Esophagus squamous epithelium (tissue), 5 donors: Measurements from ENCODE around the gene ACSM2B. TPM values are rescaled to one million over a fixed set of nuclear protein-coding genes. Genes with fewer than 3 reads are reported as not detected.

Experiments used
- DNase-seq: peaks from one replicate; lab custom pipeline; 2025; lab: John Stamatoyannopoulos, UW
- H3K27ac ChIP-seq, 4 donors: fragments of 200-600 bp; sonication (generic); one replicate each; pipeline ENCODE4 v1.5.1; 2016 to 2019; ENCODE audit warnings: mild to moderate bottlenecking in 1 of 4
- H3K27me3 ChIP-seq, 4 donors: fragments of 200-600 bp; sonication (generic); 1 replicate in 3 of 4; 2 replicates in 1 of 4; pipeline versions ENCODE4 v1.5.1 to v1.6.0; 2017 to 2021; ENCODE audit warnings: antibody characterized with exemption in 1 of 4
- H3K36me3 ChIP-seq, 3 donors: fragments of 200-600 bp; sonication (generic); one replicate each; pipeline ENCODE4 v1.5.1; 2016 to 2019
- H3K4me1 ChIP-seq, 3 donors: fragments of 200-600 bp; sonication (generic); one replicate each; pipeline ENCODE4 v1.5.1; 2017 to 2019
- H3K4me3 ChIP-seq, 4 donors: fragments of 200-600 bp; sonication (generic); 1 replicate in 3 of 4; 2 replicates in 1 of 4; pipeline ENCODE4 v1.5.1; 2016 to 2019; ENCODE audit warnings: mild to moderate bottlenecking in 2 of 4, moderate library complexity in 1 of 4
- H3K9me3 ChIP-seq, 3 donors: fragments of 200-600 bp; sonication (generic); one replicate each; pipeline ENCODE4 v1.5.1; 2016 to 2019
- POLR2A ChIP-seq, 4 donors: fragments of 450-650 bp; IDR thresholded peaks; one replicate each; pipeline ENCODE4 v1.6.1; 2017; ENCODE audit warnings: antibody characterized with exemption in 4 of 4, mild to moderate bottlenecking in 4 of 4, moderate library complexity in 3 of 4
- WGBS, 2 donors: methylation state at CpG; one replicate each; pipeline ENCODE4 v1.1.5; 2018; 5-methylcytosine and 5-hydroxymethylcytosine counted together
- intact Hi-C: fragments of 100-400 bp; cut with DNase I; formaldehyde crosslinking; loops from one replicate; pipeline ENCODE4 v1.15.0; 2022
- total RNA-seq, 4 donors: library from RNA; depleted of rRNA; stranded (reverse); fragments of >200 nt; gene quantifications; one replicate each; pipeline ENCODE4 v1.1.0, GENCODE V29; 2016
- TF ChIP-seq, protein P1 (sequence below), 6 experiments: fragments of 450-650 bp in 4 of 6; fragments of 200-600 bp in 2 of 6; sonication (generic) in 2 of 6; IDR thresholded peaks; one replicate each; pipeline ENCODE4 v1.5.1; 2016 to 2019; ENCODE audit warnings: antibody characterized with exemption in 6 of 6, mild to moderate bottlenecking in 4 of 6, moderate library complexity in 4 of 6
- donor health status: DM: yes; HTN: yes; CAD: no.

The ACSM2B gene
- total RNA-seq, 4 donors from 2014 or later, result not detected

DNA sequence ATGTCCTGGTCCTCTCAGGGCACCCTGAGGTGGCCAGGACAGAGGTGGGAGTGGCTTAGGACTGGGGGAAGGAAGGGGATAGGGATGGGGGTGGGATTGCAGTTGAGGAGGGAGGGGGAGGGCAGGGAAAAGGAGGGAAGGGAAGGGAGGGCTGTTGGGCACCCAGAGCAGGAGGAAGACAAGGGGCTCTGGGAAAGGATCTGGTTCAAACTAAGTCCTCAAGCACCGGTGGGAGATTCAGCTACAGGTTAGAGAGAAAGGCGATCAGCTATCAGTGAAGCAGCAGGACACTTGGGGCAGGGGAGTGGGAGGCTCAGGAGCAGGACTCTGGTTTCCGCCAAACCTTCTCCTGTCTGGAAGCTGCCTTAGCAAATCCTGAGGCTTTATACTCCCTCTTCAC lies 44.6 kb upstream of the ACSM2B start:
- H3K4me3 ChIP-seq, result no peak overlapping the region
- H3K9me3 ChIP-seq, result no peaks in the 10 kb centered on the region
- WGBS, 2 donors, result 81 to 84% methylated on average over 3 of the region's 3 CpGs
- no peak for TF ChIP-seq POLR2A (IDR thresholded peaks at IDR 0.05)
- TF ChIP-seq, protein P1, sequence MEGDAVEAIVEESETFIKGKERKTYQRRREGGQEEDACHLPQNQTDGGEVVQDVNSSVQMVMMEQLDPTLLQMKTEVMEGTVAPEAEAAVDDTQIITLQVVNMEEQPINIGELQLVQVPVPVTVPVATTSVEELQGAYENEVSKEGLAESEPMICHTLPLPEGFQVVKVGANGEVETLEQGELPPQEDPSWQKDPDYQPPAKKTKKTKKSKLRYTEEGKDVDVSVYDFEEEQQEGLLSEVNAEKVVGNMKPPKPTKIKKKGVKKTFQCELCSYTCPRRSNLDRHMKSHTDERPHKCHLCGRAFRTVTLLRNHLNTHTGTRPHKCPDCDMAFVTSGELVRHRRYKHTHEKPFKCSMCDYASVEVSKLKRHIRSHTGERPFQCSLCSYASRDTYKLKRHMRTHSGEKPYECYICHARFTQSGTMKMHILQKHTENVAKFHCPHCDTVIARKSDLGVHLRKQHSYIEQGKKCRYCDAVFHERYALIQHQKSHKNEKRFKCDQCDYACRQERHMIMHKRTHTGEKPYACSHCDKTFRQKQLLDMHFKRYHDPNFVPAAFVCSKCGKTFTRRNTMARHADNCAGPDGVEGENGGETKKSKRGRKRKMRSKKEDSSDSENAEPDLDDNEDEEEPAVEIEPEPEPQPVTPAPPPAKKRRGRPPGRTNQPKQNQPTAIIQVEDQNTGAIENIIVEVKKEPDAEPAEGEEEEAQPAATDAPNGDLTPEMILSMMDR (IDR thresholded peaks at IDR 0.05), result no peak
- no peaks in the 10 kb centered on the region for H3K27me3 ChIP-seq
- H3K36me3 ChIP-seq, result no peaks in the 10 kb centered on the region
- DNase-seq, result no peak
- intact Hi-C loops, result no loop called here
- no peaks in the 10 kb centered on the region for H3K4me1 ChIP-seq
- H3K27ac ChIP-seq, result no peak overlapping the region

DNA sequence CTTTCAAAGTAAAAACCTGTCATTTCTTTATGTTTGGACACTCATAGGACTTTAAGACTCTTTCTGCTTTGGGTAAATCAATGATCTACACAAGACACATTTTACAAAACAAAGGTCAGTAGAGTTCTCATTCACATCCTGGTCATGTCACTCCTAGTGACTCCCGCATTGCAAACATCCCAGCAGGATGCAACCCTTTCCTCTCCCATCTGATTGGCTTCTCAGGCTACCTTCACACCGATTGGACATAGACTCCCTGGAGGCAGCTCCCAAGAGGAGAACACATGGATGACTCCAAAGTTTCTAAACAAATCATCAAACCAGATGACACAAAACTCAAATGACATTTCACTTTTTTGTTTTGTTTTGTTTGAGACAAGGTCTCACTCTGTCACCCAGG lies 43.8 kb upstream of the ACSM2B start:
- H3K36me3 ChIP-seq, result no peaks in the 10 kb centered on the region
- no peaks in the 10 kb centered on the region for H3K9me3 ChIP-seq
- H3K27me3 ChIP-seq, result no peaks in the 10 kb centered on the region
- no peak for DNase-seq
- H3K4me3 ChIP-seq, result no peak overlapping the region
- intact Hi-C loops, result no loop called here
- TF ChIP-seq, protein P1 (IDR thresholded peaks at IDR 0.05), result no peak
- TF ChIP-seq POLR2A (IDR thresholded peaks at IDR 0.05), result no peak
- H3K27ac ChIP-seq, result no peak overlapping the region
- H3K4me1 ChIP-seq, result no peaks in the 10 kb centered on the region
- WGBS, 2 donors, result 60% methylated on average over 2 of the region's 2 CpGs

DNA sequence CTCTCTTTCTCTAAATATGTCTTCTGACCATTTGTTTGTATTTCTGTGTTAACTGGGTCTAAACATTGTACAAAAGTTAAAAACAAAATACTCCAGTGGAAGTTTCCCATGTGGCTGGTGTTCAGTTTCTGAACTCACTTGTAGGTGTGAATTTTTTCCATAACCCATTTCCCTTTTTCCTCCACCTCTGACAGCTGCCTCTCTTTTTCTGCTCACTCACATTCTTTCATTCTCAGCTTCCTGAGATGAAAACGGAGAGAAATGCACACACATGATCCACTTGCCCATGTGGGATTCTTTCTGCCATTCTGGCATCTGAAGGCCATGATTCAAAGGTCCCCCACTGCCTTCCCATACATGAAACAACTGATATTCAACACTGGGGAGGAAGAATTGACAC lies 41.1 kb upstream of the ACSM2B start:
- 32 to 44% methylated on average over 1 of the region's 1 CpG for WGBS, 2 donors
- intact Hi-C loops, result no loop called here
- no peak for DNase-seq

DNA sequence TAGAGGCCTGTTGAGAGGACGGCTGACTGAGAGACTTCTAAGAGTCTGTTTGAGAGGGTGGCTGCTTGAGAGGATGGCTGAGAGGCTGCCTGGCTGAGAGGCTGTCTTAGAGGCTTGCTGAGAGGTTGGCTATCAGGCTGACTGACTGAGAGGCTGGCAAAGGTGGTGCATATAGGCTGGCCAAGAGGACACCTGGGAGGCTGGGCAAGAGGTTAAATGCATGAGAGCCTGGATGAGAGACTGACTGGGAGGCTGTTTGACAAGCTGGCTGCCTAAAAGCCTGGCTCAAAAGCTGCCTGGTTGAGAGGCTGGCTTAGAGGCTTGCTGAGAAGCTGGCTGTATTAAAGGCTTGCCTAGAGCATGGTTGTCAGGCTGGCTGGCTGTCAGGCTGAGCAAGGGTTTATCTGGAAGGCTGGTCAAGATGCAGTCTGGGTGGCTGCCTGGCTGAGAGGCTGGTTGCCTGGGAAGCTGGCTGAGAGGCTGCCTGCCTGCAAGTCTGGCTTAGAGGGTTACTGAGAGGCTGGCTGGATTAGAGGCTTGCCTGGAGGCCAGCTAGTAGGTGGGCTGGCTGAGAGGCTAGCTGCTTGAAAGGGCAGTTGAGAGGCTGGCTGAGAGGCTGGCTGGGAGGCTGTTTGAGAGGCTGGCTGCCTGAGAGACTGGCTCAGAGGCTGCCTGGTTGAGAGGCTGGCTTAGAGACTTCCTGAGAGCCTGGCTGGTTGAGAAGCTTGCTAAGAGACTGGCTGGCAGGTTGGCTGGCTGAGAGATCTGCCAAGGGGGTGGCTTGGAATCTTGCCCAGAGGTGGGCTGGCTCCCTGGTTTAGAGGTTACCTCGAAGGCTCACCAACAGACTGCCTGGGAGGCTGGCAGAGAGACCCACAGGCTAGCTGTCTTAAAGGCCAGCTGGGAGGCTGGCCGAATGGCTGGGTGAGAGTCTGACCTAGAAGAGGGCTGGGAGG lies 38.3 kb upstream of the ACSM2B start:
- TF ChIP-seq, protein P1 (IDR thresholded peaks at IDR 0.05), result no peak
- TF ChIP-seq POLR2A (IDR thresholded peaks at IDR 0.05), result no peak
- no peak for DNase-seq
- H3K4me3 ChIP-seq, result no peak overlapping the region
- intact Hi-C loops, result no loop called here
- H3K4me1 ChIP-seq, result no peaks in the 10 kb centered on the region
- 57 to 89% methylated on average over 1 to 3 of the region's 3 CpGs for WGBS, 2 donors
- H3K27me3 ChIP-seq, result peaks cover 0 to 5% (median 0%) of the 10 kb centered on the region in 4 donors
- H3K9me3 ChIP-seq, result no peaks in the 10 kb centered on the region
- no peaks in the 10 kb centered on the region for H3K36me3 ChIP-seq
- H3K27ac ChIP-seq, result peak overlapping the region in 1 of 4 donors; percentile 79

More for the DNA sequence above, 41.1 kb upstream of the ACSM2B start:
- Histone ChIP-seq H3K36me3 (no peaks in the 10 kb centered on the region), H3K27me3 (no peaks in the 10 kb centered on the region), H3K4me3 (no peak overlapping the region), H3K27ac (no peak overlapping the region), H3K9me3 (no peaks in the 10 kb centered on the region), H3K4me1 (no peaks in the 10 kb centered on the region)
- TF ChIP-seq POLR2A (IDR thresholded peaks at IDR 0.05), result no peak
- TF ChIP-seq, protein P1 (IDR thresholded peaks at IDR 0.05), result no peak

DNA sequence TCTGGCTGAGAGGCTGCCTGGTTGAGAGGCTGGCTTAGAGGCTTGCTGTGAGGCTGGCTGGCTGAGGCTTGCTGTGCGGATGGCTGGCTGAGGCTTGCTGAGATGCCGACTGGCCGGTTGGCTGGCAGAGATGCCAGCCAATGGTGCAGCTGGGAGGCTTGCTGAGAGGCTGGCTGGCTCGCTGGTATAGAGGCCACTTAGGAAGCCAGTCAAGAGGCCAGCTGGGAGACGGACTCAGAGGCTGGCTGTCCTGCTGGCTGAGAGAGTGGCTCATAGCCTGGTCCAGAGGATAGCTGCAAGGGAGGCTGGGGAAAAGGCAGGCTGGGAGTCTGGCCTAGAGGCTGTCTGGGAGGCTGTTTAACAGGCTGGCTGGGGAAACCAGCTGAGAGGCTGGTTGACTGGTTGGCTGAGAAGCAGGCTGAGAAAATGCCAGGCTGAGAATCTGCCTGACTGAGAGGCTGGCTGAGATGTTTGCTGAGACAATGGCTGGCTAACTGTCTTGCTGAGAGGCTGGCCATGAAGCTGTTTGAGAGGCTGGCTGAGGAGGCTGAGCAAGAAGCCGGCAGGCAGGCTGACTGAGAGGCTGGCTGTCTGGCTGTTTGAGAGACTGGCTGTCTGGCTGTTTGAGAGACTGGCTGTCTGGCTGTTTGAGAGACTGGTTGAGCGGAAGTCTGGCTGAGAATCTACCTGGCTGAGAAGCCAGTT lies 37.5 kb upstream of the ACSM2B start:
- Histone ChIP-seq H3K27ac (peak overlapping the region in 3 of 4 donors; percentile 56 to 79 (median 66)), H3K36me3 (no peaks in the 10 kb centered on the region), H3K9me3 (no peaks in the 10 kb centered on the region), H3K4me1 (no peaks in the 10 kb centered on the region), H3K4me3 (peak overlapping the region in 1 of 4 donors; percentile 23), H3K27me3 (peaks cover 0 to 5% (median 0%) of the 10 kb centered on the region in 4 donors)
- WGBS, 2 donors, result 49 to 82% methylated on average over 4 of the region's 7 CpGs
- TF ChIP-seq, protein P1 (IDR thresholded peaks at IDR 0.05), result no peak
- DNase-seq, result no peak
- intact Hi-C loops, result no loop called here
